ENCODE results near the gene MBTPS2. TPM values are rescaled to one million over a fixed set of nuclear protein-coding genes. Genes with fewer than 3 reads are reported as not detected.

Gene MBTPS2
- total RNA-seq, 2 experiments from 2014 or later: 3.1 to 15.8 TPM

DNA sequence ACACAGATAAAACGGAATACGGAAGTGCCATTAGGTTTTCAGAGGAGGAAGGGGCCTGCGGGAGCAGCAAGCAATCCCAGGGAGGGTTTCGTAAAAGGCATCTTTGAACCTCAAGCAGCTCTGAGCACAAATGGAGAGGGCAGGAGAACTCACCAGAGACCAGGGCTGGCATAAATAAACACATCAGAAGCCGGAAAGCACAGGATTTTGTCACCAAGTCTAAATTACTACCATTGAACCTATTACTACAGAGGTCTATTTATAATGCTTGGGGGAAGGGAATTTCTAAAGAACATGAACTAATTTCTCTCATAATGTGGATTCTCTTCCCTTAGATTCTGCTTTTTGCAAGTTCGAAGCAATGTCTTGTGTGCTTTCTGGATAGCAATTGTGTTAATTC is 39.6 kb upstream of the MBTPS2 start:
- H3K79me2 ChIP-seq (ENCODE audit: insufficient read depth, low read depth, low read length): no peaks in the 10 kb centered on the region
- H3K4me2 ChIP-seq (ENCODE audit: low read length): no peak overlapping the region
- H3K4me1 ChIP-seq (ENCODE audit: insufficient read depth, low read length, poor library complexity, severe bottlenecking): no peaks in the 10 kb centered on the region
- no peak for TF ChIP-seq EZH2phosphoT487 (IDR thresholded peaks at IDR 0.05; ENCODE audit: borderline replicate concordance, low read depth, low read length)
- TF ChIP-seq, protein P1, sequence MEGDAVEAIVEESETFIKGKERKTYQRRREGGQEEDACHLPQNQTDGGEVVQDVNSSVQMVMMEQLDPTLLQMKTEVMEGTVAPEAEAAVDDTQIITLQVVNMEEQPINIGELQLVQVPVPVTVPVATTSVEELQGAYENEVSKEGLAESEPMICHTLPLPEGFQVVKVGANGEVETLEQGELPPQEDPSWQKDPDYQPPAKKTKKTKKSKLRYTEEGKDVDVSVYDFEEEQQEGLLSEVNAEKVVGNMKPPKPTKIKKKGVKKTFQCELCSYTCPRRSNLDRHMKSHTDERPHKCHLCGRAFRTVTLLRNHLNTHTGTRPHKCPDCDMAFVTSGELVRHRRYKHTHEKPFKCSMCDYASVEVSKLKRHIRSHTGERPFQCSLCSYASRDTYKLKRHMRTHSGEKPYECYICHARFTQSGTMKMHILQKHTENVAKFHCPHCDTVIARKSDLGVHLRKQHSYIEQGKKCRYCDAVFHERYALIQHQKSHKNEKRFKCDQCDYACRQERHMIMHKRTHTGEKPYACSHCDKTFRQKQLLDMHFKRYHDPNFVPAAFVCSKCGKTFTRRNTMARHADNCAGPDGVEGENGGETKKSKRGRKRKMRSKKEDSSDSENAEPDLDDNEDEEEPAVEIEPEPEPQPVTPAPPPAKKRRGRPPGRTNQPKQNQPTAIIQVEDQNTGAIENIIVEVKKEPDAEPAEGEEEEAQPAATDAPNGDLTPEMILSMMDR (conservative IDR thresholded peaks at IDR 0.05; ENCODE audit: low read length): no peak
- H3K9me2 ChIP-seq (ENCODE audit: insufficient read depth, low read length): no peaks in the 10 kb centered on the region
- H3K4me3 ChIP-seq (ENCODE audit: low read depth, low read length, poor library complexity, severe bottlenecking): no peak overlapping the region
- DNase-seq (ENCODE audit: low spot score): no peak
- no TSS peak for BruUV-seq (replicated peaks)
- H3K36me3 ChIP-seq (ENCODE audit: insufficient read depth, low read length): no peaks in the 10 kb centered on the region
- no peak overlapping the region for H3K27ac ChIP-seq (ENCODE audit: low read depth, low read length, poor library complexity, severe bottlenecking)
- intact Hi-C loops (cut with micrococcal nuclease; ENCODE audit: unreplicated experiment): no loop called here
- H2AFZ ChIP-seq (ENCODE audit: low read length): no peak overlapping the region
- ChIA-PET CTCF (ENCODE audit: unreplicated experiment) (no interaction called here), POLR2A (no interaction called here)
- H4K20me1 ChIP-seq (ENCODE audit: insufficient read depth, low read length): no peaks in the 10 kb centered on the region
- no peaks in the 10 kb centered on the region for H3K9me3 ChIP-seq (ENCODE audit: low read length)

DNA sequence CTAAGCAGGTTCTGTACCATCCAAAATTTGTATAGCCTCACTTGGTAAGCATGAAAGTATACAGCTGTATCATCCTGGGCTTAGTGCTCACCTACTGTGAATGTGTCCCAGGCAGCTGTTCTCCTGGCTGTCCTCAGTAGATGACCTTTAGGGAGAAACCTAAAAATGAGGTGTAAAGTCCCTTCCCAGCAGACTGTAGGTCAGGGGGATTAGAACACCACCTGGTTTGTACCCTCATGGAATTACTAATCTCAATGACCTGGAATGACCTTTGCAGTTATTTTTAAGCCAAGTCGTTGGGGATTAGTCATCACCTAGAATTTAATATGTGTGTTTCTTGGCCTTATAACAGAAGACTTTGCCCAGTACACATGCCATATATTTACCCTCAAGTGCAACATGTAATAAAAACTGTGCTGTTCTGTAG is 39.1 kb upstream of the MBTPS2 start:
- no peak overlapping the region for H3K4me2 ChIP-seq (ENCODE audit: low read length)
- no peak for DNase-seq (ENCODE audit: low spot score)
- intact Hi-C loops (cut with micrococcal nuclease; ENCODE audit: unreplicated experiment): no loop called here
- POLR2A ChIA-PET: no interaction called here
- H3K4me3 ChIP-seq (ENCODE audit: low read depth, low read length, poor library complexity, severe bottlenecking): no peak overlapping the region
- H3K27ac ChIP-seq (ENCODE audit: low read depth, low read length, poor library complexity, severe bottlenecking): no peak overlapping the region
- no peaks in the 10 kb centered on the region for H3K9me2 ChIP-seq (ENCODE audit: insufficient read depth, low read length)
- TF ChIP-seq, protein P1 (conservative IDR thresholded peaks at IDR 0.05; ENCODE audit: low read length): no peak
- no peak for TF ChIP-seq EZH2phosphoT487 (IDR thresholded peaks at IDR 0.05; ENCODE audit: borderline replicate concordance, low read depth, low read length)
- H4K20me1 ChIP-seq (ENCODE audit: insufficient read depth, low read length): no peaks in the 10 kb centered on the region
- no peaks in the 10 kb centered on the region for H3K9me3 ChIP-seq (ENCODE audit: low read length)
- no peak overlapping the region for H2AFZ ChIP-seq (ENCODE audit: low read length)
- CTCF ChIA-PET (ENCODE audit: unreplicated experiment): no interaction called here
- BruUV-seq (replicated peaks): no TSS peak
- no peaks in the 10 kb centered on the region for H3K36me3 ChIP-seq (ENCODE audit: insufficient read depth, low read length)
- no peaks in the 10 kb centered on the region for H3K4me1 ChIP-seq (ENCODE audit: insufficient read depth, low read length, poor library complexity, severe bottlenecking)
- H3K79me2 ChIP-seq (ENCODE audit: insufficient read depth, low read depth, low read length): no peaks in the 10 kb centered on the region

DNA sequence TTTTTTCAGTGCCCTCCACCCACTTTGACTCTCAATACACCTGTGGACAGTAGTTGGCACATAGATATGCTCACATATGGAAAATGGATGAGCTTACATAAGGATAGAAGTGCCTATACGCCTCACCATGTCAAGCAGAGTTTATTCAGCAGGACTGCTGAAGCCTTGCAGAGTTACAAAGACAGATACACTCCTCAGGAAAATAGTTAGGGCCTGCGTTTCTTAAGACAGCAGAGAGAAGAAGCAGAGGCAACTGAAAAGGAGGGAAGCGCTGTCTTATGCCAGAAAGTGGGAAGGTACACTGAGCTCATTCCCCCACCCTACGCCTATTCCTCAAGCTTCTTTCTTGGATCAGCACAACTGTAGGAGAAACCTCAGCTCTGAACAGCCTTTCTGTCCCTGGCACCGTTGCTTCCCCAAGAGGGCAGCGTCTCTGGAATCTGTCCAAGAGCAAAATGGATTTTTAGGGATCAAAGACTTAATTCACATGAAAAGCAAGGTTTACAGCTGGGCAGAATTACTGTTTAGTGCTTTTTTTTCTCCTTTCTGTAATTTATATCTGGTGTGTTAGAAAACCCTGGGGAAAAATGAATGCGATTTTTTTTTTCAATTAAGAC is 37.3 kb upstream of the MBTPS2 start:
- Histone ChIP-seq H3K9me3 (ENCODE audit: low read length) (no peaks in the 10 kb centered on the region), H3K4me1 (ENCODE audit: insufficient read depth, low read length, poor library complexity, severe bottlenecking) (no peaks in the 10 kb centered on the region), H3K9me2 (ENCODE audit: insufficient read depth, low read length) (no peaks in the 10 kb centered on the region), H4K20me1 (ENCODE audit: insufficient read depth, low read length) (no peaks in the 10 kb centered on the region), H3K4me3 (ENCODE audit: low read depth, low read length, poor library complexity, severe bottlenecking) (no peak overlapping the region), H2AFZ (ENCODE audit: low read length) (no peak overlapping the region), H3K4me2 (ENCODE audit: low read length) (no peak overlapping the region), H3K79me2 (ENCODE audit: insufficient read depth, low read depth, low read length) (no peaks in the 10 kb centered on the region), H3K27ac (ENCODE audit: low read depth, low read length, poor library complexity, severe bottlenecking) (no peak overlapping the region), H3K36me3 (ENCODE audit: insufficient read depth, low read length) (no peaks in the 10 kb centered on the region)
- TF ChIP-seq EZH2phosphoT487 (IDR thresholded peaks at IDR 0.05; ENCODE audit: borderline replicate concordance, low read depth, low read length): no peak
- TF ChIP-seq, protein P1 (conservative IDR thresholded peaks at IDR 0.05; ENCODE audit: low read length): no peak
- DNase-seq (ENCODE audit: low spot score): no peak
- intact Hi-C loops (cut with micrococcal nuclease; ENCODE audit: unreplicated experiment): no loop called here
- ChIA-PET POLR2A (no interaction called here), CTCF (ENCODE audit: unreplicated experiment) (no interaction called here)
- BruUV-seq (replicated peaks): no TSS peak

Data from OCI-LY7 (cell line).